PC-9 (cell line): ENCODE measurements around the gene LIN52. TPM values are rescaled to one million over a fixed set of nuclear protein-coding genes. Genes with fewer than 3 reads are reported as not detected.

Source experiments
- BruUV-seq: library from RNA; stranded (reverse); fragments of 400-500 nt; replicated peaks from 2 replicates; lab custom pipeline; 2021; lab: Mats Ljungman, UMichigan
- CTCF ChIA-PET: fragments of 300-600 bp; sonication (Branson Sonifier 250); formaldehyde crosslinking; loops from one replicate; lab custom pipeline; 2022; ENCODE audit warnings: antibody characterized with exemption; lab: Charles Lee
- POLR2A ChIA-PET: fragments of 300-600 bp; sonication (Branson Sonifier 250); formaldehyde crosslinking; loops from one replicate; lab custom pipeline; 2022; ENCODE audit warnings: antibody characterized with exemption; ENCODE audit not compliant: unreplicated experiment; lab: Charles Lee
- DNase-seq, 2 experiments: peaks; one replicate each; pipeline versions ENCODE4 v3.0.0 to v3.0.0-alpha.2; 2015 to 2022; ENCODE audit warnings: mixed read lengths in 1 of 2
- H2AFZ ChIP-seq: fragments of 200-600 bp; sonication (generic); 2 replicates; pipeline ENCODE4 v1.8.1; 2017; ENCODE audit warnings: antibody characterized with exemption
- H3F3A ChIP-seq: fragments of 200-600 bp; sonication (generic); 2 replicates; pipeline ENCODE4 v1.8.1; 2017; ENCODE audit warnings: antibody characterized with exemption, mild to moderate bottlenecking, low read depth; ENCODE audit not compliant: insufficient read depth
- H3K27ac ChIP-seq: fragments of 200-600 bp; sonication (generic); 2 replicates; pipeline ENCODE4 v1.6.1; 2016; ENCODE audit warnings: mixed run types
- H3K27me3 ChIP-seq: fragments of 200-600 bp; sonication (generic); 2 replicates; pipeline ENCODE4 v1.6.1; 2016; ENCODE audit warnings: low read depth, mixed run types; ENCODE audit not compliant: insufficient read depth
- H3K36me3 ChIP-seq: fragments of 200-600 bp; sonication (generic); 2 replicates; pipeline ENCODE4 v1.6.1; 2016; ENCODE audit warnings: low read depth, mixed run types
- H3K4me1 ChIP-seq: fragments of 200-600 bp; sonication (generic); replicated peaks from 2 replicates; pipeline ENCODE4 v1.6.1; 2016; ENCODE audit warnings: mixed run types; ENCODE audit not compliant: insufficient read depth
- H3K4me2 ChIP-seq: fragments of 200-600 bp; sonication (generic); 2 replicates; pipeline ENCODE4 v1.6.1; 2017; ENCODE audit warnings: mixed run types
- H3K4me3 ChIP-seq: fragments of 200-600 bp; sonication (generic); 2 replicates; pipeline ENCODE4 v1.6.1; 2016; ENCODE audit warnings: mixed run types
- H3K79me2 ChIP-seq: fragments of 200-600 bp; sonication (generic); 2 replicates; pipeline ENCODE4 v1.6.1; 2017; ENCODE audit warnings: low read depth, mixed run types
- H3K9me2 ChIP-seq: fragments of 200-600 bp; sonication (generic); 2 replicates; pipeline ENCODE4 v1.8.1; 2017; ENCODE audit warnings: mild to moderate bottlenecking; ENCODE audit not compliant: insufficient read depth
- H3K9me3 ChIP-seq: fragments of 200-600 bp; sonication (generic); 2 replicates; pipeline ENCODE4 v1.8.1; 2016; ENCODE audit warnings: low read depth; ENCODE audit not compliant: insufficient read depth
- H4K20me1 ChIP-seq: fragments of 200-600 bp; sonication (generic); 2 replicates; pipeline ENCODE4 v1.8.1; 2017; ENCODE audit not compliant: insufficient read depth
- EZH2 ChIP-seq: fragments of 200-600 bp; sonication (generic); IDR thresholded peaks from 2 replicates; pipeline ENCODE4 v1.8.0; 2017; ENCODE audit warnings: antibody characterized with exemption, low read depth
- intact Hi-C: fragments of 100-400 bp; cut with micrococcal nuclease; formaldehyde crosslinking; loops from one replicate; pipeline ENCODE4 v1.10.0; 2022; ENCODE audit not compliant: unreplicated experiment
- total RNA-seq: library from RNA; stranded (reverse); gene quantifications from 2 replicates; pipeline ENCODE4 v1.2.3, GENCODE V29; 2021
- TF ChIP-seq, protein P1 (sequence below): fragments of 200-600 bp; sonication (generic); conservative IDR thresholded peaks from 2 replicates; pipeline ENCODE4 v1.6.1; 2017; ENCODE audit warnings: mixed run types, antibody characterized with exemption, mild to moderate bottlenecking, moderate library complexity

LIN52 gene
- total RNA-seq, 1 experiment from 2014 or later = 18.8 TPM

DNA sequence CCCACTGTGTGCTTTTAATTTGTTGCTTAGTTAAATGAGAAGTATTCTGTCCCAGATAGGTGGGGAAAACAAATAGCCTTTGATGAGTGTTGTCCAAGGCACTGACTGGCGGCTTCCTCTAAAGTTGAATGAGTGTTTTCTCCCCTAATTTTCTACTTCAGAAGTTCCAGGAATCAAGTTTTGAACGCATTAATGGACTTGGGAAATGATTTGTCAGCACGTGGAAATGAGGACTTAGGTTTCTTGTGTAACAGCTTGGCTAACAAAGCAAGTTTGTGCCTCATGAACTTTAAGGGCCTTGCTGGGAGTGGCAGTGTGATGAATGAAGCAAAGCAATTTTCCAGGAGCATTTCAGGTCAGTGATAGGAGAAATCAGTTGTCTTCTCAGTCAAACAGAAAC lies 56.9 kb downstream of the LIN52 start:
- POLR2A ChIA-PET = no interaction called here
- Histone ChIP-seq H3K9me3 (no peaks in the 10 kb centered on the region), H3K9me2 (no peaks in the 10 kb centered on the region), H3K27me3 (no peaks in the 10 kb centered on the region), H2AFZ (no peak overlapping the region), H3K27ac (no peak overlapping the region), H3K36me3 (no peaks in the 10 kb centered on the region), H3K4me2 (no peak overlapping the region), H4K20me1 (0 out of 2 replicates have a peak, but pooled peaks cover 6% of the 10 kb centered on the region), H3F3A (no peaks in the 10 kb centered on the region), H3K4me3 (no peak overlapping the region), H3K79me2 (no peaks in the 10 kb centered on the region), H3K4me1 (no peaks in the 10 kb centered on the region)
- TF ChIP-seq, protein P1, sequence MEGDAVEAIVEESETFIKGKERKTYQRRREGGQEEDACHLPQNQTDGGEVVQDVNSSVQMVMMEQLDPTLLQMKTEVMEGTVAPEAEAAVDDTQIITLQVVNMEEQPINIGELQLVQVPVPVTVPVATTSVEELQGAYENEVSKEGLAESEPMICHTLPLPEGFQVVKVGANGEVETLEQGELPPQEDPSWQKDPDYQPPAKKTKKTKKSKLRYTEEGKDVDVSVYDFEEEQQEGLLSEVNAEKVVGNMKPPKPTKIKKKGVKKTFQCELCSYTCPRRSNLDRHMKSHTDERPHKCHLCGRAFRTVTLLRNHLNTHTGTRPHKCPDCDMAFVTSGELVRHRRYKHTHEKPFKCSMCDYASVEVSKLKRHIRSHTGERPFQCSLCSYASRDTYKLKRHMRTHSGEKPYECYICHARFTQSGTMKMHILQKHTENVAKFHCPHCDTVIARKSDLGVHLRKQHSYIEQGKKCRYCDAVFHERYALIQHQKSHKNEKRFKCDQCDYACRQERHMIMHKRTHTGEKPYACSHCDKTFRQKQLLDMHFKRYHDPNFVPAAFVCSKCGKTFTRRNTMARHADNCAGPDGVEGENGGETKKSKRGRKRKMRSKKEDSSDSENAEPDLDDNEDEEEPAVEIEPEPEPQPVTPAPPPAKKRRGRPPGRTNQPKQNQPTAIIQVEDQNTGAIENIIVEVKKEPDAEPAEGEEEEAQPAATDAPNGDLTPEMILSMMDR = no peak
- no peak for TF ChIP-seq EZH2
- intact Hi-C loops = no loop called here
- BruUV-seq = no TSS peak
- DNase-seq = no peak
- CTCF ChIA-PET = no interaction called here

DNA sequence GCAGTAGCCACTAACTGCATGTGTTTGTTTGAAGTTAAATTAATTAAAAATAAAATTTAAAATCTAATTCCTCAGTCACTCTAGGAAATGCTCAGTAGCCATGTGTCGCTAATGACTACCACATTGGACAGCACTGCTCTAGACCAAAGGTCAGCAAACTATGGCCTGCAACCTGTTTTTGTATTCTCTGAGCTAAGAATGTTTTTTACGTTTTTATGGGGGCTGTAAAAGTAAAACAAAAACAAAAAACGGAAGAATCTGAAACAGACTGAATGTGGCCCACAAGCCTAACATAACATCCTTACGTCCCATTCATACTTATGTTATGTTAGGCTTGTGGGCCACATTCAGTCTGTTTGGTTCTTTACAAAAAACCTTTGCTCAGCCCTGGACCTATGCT lies 57.8 kb downstream of the LIN52 start:
- no peaks in the 10 kb centered on the region for H3K4me1 ChIP-seq
- no peaks in the 10 kb centered on the region for H3K79me2 ChIP-seq
- H3K9me2 ChIP-seq = no peaks in the 10 kb centered on the region
- intact Hi-C loops = no loop called here
- no peak overlapping the region for H3K27ac ChIP-seq
- no peak overlapping the region for H3K4me2 ChIP-seq
- BruUV-seq = no TSS peak
- H3K36me3 ChIP-seq = no peaks in the 10 kb centered on the region
- no peak for TF ChIP-seq EZH2
- TF ChIP-seq, protein P1 = no peak
- H3K4me3 ChIP-seq = no peak overlapping the region
- no peaks in the 10 kb centered on the region for H3F3A ChIP-seq
- CTCF ChIA-PET = no interaction called here
- no peaks in the 10 kb centered on the region for H3K9me3 ChIP-seq
- POLR2A ChIA-PET = interaction anchor here (0.6 kb wide), 1 partner anchor 35 kb away, joined by 3 read pairs; no protein-coding TSS in a partner anchor
- DNase-seq = no peak
- no peak overlapping the region for H2AFZ ChIP-seq
- 0 out of 2 replicates have a peak, but pooled peaks cover 6% of the 10 kb centered on the region for H4K20me1 ChIP-seq
- no peaks in the 10 kb centered on the region for H3K27me3 ChIP-seq

DNA sequence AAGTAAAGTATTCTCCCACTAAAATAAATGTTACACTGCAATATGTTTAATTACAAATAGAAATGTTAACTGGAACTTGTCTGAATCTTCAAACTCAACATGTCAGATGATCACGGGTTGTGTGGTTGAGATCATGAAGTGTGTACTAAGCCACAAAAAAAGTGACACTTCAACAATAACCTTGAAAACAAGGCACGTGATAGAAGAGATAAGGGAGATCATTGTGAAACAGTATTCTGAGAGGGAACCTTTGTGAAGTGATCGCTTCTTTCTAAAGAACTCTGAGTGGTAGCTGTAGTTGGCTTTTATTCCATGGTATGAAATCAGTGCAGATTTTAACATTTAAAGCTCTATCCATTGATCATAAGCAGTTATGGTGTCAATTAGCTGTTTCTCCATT lies 60.0 kb downstream of the LIN52 start:
- ChIA-PET CTCF (no interaction called here), POLR2A (no interaction called here)
- no peak for TF ChIP-seq EZH2
- TF ChIP-seq, protein P1 = no peak
- no TSS peak for BruUV-seq
- Histone ChIP-seq H3K4me1 (no peaks in the 10 kb centered on the region), H3K79me2 (no peaks in the 10 kb centered on the region), H3K9me3 (no peaks in the 10 kb centered on the region), H3K27me3 (no peaks in the 10 kb centered on the region), H3K9me2 (no peaks in the 10 kb centered on the region), H3K36me3 (no peaks in the 10 kb centered on the region), H2AFZ (no peak overlapping the region), H4K20me1 (0 out of 2 replicates have a peak, but pooled peaks cover 6% of the 10 kb centered on the region), H3K27ac (no peak overlapping the region), H3K4me3 (no peak overlapping the region), H3K4me2 (no peak overlapping the region), H3F3A (no peaks in the 10 kb centered on the region)
- intact Hi-C loops = no loop called here
- no peak for DNase-seq
